GM03348 (cell line): Measurements from ENCODE around the gene HECW1.

Experiments
- DNase-seq: peaks from one replicate; pipeline ENCODE4 v3.0.0; 2012; ENCODE audit warnings: low spot score

HECW1 gene

GRCh38 chr7:43265139-43265538, 152.7 kb downstream of the HECW1 start:
- DNase-seq = no peak

- no peak for DNase-seq
Observed at GRCh38 chr7:43273939-43274719, 161.7 kb downstream of the HECW1 start.

- no peak for DNase-seq
Observed at GRCh38 chr7:43274752-43275151, 162.3 kb downstream of the HECW1 start.

GRCh38 chr7:43276547-43276946, 164.1 kb downstream of the HECW1 start:
- DNase-seq = no peak

GRCh38 chr7:43278088-43278644, 165.7 kb downstream of the HECW1 start:
- DNase-seq = no peak

GRCh38 chr7:43281268-43281667, 168.8 kb downstream of the HECW1 start:
- no peak for DNase-seq

- DNase-seq = no peak
Observed at GRCh38 chr7:43283706-43284105, 171.3 kb downstream of the HECW1 start.

GRCh38 chr7:43289826-43290225, 177.4 kb downstream of the HECW1 start:
- DNase-seq = no peak

GRCh38 chr7:43290978-43291377, 178.5 kb downstream of the HECW1 start:
- no peak for DNase-seq

GRCh38 chr7:43291789-43292188, 179.3 kb downstream of the HECW1 start:
- no peak for DNase-seq

- no peak for DNase-seq
Observed at GRCh38 chr7:43292384-43292783, 179.9 kb downstream of the HECW1 start.

- peak; percentile 60 for DNase-seq
Observed at GRCh38 chr7:43294080-43294630, 181.7 kb downstream of the HECW1 start.

- DNase-seq = no peak
Observed at GRCh38 chr7:43295429-43295828, 183.0 kb downstream of the HECW1 start.

- no peak for DNase-seq
Observed at GRCh38 chr7:43296306-43296705, 183.9 kb downstream of the HECW1 start.

- DNase-seq = no peak
Observed at GRCh38 chr7:43298617-43299016, 186.2 kb downstream of the HECW1 start.

- DNase-seq = no peak
Observed at GRCh38 chr7:43300121-43300520, 187.7 kb downstream of the HECW1 start.

GRCh38 chr7:43302211-43302711, 189.8 kb downstream of the HECW1 start:
- no peak for DNase-seq

- no peak for DNase-seq
Observed at GRCh38 chr7:43302773-43303460, 190.5 kb downstream of the HECW1 start.

- DNase-seq = no peak
Observed at GRCh38 chr7:43303740-43304241, 191.3 kb downstream of the HECW1 start.

- DNase-seq = no peak
Observed at GRCh38 chr7:43306404-43306803, 194.0 kb downstream of the HECW1 start.

GRCh38 chr7:43307522-43307921, 195.1 kb downstream of the HECW1 start:
- no peak for DNase-seq

GRCh38 chr7:43308913-43309705, 196.7 kb downstream of the HECW1 start:
- no peak for DNase-seq
